HG02885 (cell line): ENCODE results near the gene CAPS.
"Not testable (repeated sequence)": the region's sequence is repeated elsewhere in the genome, so short reads cannot be mapped to it uniquely, and the experiment has no call there.

Experiments used
- ATAC-seq: cut with Tn5 transposase; IDR thresholded peaks from one replicate; pipeline ENCODE4 v1.9.1; 2021; ENCODE audit warnings: mild to moderate bottlenecking; ENCODE audit not compliant: unreplicated experiment, poor library complexity

CAPS gene

DNA sequence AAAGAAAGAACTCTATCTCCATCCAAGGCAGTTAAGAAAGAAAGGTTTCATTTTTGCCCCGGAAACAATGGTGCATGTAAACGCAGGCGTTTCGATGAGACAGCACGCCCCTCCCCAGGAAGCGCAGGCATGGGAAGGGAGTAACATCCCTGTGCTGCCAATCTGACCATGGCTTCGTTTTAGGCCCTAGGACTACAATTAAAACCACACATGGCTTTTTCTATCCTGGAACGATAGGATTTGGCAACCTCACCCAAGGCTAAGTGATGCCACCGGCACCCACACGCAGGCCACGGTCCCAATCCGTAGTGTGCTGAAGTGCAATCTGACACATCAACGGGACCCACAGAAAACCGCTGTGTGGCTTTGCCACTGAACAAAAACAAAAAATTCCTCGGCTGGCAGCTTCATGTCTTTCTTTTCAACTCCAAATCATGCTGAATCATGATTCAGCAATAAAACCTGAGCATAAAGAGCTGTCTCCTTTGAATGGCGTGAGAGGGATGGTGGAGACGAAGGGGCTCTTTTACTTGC is 39.7 kb downstream of the CAPS start:
- ATAC-seq, result no peak

DNA sequence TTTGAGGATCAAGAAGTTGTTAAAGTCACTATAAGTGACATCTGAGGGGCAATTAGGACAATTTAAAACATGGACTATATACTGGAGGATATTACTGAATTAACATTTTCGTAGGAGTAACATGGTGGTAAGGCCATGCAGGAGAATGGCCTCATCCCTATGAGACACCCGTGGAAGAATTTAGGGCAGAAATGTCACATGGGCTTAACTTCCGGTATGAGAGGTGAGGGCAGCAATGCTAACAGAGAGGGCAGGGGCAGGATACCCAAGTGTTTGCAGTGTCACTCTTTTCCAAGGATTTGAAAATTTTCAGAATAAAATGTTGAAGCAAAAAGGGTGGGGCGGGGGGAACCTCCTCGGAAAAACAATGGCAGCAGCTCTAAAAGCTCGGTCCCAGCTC is 40.2 kb downstream of the CAPS start:
- ATAC-seq, result no peak

DNA sequence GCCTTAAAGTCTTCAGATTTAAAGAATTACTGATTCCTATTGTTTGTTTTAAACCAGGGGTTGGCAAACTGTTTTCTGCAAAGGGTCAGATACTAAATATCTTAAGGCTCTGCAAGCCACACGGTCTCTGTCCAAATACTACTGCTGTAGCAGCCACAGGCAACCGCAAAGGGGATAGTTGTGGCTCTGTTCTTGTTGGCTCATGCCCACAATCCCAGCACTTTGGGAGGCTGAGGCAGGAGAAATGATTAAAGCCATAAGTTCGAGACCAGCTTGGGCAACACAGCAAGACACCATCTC is 41.5 kb downstream of the CAPS start:
- ATAC-seq, result no peak

DNA sequence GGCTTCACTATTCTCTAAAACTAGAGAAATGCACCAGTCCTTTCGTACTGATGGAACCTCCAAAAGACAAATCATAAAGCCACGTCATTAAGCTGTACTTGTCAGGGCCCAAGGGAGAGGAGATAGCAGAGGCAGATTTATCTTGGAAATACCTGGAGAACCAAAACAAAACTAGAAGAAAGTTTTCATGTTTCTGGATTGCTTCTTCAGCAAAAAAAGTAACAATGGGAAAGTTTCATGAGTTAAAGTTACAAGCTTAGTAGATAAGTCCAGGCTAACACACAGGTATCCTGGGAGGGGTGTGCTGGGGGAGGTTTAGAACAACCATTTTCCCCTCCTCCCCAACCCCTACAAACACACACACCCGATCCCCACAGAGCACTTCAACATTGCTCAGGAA is 42.3 kb downstream of the CAPS start:
- ATAC-seq, result no peak

DNA sequence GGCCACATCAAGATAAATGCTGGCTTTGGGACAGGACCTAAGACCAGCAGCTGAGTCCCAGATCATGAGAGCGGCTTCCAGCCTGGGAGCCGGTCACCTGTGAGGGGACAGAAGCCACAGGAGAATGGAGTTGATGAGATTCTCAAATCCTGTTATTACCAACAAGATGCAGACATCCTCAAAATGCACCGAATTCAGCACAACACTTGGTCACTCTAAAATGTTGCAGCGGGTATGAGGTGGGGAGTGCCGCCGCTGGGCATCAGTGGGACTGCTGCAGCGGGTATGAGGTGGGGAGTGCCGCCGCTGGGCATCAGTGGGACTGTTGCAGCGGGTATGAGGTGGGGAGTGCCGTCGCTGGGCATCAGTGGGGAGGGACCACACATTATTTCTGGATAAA is 42.7 kb downstream of the CAPS start:
- no peak for ATAC-seq

DNA sequence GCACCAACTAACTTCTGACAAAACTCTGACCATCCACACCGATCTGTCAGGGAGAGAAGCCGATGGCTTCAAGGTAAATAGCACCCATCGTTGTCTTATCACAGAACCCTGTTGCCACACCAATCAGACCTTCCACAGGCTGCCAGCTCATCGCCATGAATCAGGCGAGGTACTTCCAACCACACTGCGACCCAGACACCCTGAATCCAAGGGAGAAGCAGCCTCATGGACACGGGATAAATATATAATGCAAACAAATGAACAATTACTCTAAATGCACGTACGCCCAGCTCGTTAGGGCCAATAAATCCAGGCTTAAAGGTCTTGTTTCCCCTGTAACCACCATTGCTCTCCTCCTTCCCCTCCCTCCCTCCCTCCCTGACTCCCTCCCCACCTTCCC is 43.1 kb downstream of the CAPS start:
- ATAC-seq, result no peak

DNA sequence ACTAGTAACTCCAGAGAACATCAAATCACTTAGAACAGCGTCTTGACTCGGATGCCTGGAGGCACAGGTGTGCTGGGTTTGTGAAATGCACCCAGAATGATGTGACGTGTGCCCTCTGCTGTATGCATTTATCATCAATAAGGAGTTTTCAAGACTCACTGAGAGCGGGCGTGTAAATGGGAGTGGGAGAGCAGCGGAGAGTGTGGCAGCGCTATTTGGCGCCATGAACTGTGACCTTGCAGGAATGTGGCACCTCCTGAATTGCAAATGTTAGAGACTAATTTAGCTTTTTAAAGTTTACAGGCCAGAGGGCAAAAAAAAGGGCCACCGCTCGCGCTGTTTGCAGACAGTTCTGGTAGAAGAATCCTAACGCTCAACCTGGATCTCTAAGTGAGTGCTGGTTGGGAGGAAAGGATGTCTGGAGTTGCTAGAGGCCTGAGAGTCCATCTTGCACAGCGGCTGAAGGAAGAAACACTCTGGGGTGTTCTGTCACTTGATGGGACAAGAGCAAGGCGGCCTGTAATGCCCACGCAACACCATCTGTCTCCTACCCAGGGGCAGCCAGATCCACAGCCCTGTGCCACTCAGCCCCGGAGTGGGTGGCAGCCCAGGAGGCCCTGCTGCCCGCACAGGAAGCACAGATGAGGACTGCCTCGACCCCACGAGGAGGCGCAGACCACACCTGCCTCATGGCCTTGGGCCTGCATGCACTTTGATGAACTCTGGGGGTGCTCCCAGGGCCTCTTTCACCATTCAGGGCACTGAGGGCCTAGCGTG is 44.2 kb downstream of the CAPS start:
- ATAC-seq, result no peak

DNA sequence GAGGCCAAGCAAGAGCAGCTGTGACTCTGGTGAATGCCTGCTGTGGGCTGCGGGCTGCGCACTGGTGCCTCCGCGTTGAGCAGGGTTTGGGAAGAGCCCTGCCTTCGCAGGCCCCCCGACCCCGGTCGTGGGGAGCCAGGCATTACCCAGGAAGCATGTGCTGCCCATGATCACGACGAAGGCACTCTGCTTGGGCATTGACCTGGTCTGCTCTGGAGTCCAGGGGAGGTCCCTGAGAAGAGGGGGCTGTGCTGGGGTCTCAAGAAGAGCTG is 44.7 kb downstream of the CAPS start:
- no peak for ATAC-seq

DNA sequence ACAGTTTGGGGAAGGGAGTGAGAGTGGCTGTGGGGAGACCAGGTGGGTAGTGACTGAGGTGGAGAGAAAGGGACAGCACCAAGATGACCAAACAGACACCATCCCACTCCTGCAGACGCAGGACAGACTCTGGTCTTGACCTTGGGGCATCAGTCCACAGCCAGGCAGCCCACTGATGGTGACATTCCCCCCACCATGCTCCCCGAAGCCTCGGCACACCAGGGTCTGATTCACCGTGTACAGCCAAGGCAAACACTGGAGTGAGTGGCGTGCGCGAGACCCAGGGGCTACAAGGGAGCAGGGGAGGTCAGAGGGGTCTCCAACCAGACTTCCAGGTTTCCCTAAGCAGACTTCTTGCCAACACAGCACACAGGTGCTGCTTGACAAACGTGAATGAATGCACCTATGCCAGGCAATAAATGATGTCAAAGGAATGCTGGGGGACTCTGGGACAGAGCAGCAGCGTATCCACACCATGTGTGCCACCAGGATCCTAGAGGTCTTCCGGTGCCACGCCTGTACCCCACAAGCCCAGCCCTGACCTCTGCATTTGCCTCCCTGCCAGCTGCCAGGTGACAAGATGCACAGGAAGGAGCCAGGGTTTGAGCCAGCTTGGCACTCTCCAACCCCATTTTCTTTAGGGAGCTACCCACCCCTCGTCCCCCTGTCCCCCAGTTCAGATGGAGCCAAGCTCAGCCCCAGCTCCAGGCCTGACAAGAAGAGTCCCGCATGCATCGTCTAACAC is 45.4 kb downstream of the CAPS start:
- ATAC-seq, result no peak

DNA sequence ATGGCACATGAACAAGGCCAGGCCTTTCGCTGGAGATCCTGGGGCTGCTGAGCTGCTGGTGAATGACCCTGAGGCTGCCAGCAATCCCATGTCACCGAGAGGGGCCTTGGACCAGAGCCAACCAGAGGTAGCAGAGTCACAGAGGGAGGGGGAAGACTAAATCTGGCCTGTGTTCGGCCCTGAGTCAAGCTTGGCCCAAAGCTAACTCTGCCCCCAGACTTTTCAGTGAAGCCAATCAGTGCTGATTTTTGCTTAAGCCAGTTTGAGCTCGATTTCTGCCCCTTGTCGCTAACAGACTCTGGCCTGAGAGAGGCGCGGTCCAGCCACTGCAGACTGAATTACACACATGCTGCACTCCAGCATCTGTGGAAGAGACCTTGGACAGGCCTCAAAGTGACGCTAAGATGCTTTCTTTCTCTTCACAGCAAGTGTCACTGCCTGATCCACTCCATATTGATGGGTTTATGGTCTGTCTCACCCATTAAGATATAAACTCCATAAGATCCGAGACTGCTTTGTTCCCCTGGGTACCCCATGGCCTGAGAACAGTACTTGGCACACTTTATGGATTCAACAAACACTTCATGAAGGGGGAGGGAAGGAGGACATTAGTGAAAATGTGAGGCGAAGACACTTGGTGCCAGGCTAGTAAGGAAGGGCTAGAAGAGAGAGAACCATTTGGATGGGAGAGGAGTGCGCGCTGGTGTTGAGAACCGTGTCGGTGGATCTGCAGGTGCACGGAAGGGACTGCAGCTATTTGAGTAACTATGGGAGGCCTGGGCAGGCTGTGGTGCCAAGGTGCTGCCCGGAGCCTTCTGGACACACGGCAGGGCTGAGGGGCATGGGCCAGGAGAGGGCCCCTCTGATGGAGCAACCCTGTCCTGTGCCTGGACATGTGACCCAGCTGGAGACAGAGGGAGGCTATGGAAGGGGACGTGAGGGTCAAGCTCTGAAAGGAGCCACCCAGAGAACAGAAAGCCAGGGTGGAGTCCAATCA is 46.2 kb downstream of the CAPS start:
- ATAC-seq, result no peak

DNA sequence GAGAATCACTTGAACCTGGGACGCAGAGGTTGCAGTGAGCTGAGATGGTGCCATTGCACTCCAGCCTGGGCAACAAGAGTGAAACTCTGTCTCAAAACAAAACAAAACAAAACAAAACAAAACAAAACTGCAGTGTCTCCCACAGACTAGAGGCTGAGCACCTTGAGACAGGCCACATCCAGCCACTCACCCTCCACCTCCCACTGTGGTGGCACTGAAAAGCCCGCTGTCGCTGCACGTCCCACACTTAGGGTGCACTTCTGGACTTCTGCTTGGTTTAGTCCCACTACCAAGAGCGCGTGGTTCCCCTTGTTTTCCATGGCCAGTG is 47.6 kb downstream of the CAPS start:
- not testable (repeated sequence) for ATAC-seq

DNA sequence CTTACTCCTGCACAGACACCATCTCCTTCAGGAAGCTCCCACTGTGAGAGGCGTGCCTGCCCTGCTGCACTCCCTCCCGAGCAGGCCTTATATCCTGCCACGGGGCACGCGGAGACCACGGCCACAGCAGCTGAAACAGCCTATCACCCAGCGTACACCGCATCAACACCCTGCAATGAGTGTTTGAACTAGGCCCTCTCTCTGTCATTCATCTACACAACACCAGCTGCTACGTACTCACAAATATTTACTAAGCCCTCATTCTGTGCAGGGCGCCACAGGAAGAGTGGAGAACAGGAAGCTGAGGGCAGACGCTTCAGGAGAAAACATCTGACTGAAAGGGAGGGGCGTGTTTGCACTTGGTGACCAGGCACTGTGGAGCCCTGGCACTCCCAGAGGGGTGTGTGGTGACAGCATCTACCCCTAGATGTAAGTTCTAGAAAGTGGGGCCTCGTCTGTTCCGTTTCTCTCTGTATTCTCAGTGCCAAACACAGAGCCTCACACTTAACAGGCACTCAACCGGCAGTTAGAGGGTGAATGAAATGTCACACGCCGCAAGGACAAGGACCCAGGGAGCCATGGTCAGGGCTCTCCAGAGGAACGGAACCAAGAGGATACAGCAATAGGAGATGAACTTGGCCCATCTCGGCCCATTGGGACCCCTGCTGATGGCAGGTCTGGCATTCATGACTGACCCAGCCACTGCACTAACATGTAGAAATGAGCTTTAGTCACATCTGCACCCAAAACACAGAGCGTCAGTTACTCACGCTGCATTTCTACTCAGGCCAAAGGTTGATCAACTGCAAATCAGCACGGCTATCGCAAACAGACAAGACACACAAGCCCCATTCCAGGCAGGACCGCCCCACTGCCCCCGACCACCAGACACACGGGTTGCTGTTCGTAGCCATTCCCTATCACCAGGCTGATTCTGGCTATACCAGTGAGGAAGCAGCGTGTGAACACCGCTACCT is 48.2 kb downstream of the CAPS start:
- no peak for ATAC-seq

DNA sequence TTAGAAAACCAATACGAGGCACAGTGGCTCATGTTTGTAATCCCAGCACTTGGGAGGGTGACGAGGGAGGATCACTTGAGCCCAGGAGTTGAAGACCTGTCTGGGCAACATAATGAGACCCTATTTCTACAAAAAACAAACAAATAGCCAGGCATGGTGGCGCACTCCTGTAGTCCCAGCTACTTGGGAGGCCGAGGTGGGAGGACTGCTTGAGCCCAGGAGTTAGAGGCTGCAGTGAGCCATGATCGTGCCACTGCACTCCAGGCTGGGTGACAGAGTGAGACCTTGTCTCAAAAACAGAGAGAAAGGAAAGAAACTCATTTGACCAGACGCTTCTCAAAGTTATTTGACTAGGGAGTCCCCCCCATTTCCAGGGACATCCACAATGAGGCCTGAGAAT is 49.2 kb downstream of the CAPS start:
- not testable (repeated sequence) for ATAC-seq

DNA sequence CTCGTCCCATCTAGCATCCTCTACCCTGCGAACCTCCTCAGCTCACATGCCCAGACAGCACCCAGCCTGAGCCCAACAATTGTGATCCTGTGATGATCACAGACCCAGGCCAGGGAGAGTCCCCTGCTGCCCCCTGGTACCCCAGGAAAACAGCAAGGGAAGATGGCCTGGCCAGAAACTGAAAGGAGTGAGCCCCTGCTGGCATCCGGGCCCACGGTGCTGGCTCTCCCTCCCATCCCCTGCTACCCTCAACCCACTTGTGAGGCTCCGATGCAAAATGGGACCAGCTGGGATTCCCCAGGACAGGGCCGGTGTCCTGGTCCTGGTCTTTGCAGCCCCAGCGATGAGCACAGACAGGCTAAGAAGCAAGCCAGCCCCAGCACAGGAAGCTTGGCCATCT is 49.8 kb downstream of the CAPS start:
- ATAC-seq, result no peak

DNA sequence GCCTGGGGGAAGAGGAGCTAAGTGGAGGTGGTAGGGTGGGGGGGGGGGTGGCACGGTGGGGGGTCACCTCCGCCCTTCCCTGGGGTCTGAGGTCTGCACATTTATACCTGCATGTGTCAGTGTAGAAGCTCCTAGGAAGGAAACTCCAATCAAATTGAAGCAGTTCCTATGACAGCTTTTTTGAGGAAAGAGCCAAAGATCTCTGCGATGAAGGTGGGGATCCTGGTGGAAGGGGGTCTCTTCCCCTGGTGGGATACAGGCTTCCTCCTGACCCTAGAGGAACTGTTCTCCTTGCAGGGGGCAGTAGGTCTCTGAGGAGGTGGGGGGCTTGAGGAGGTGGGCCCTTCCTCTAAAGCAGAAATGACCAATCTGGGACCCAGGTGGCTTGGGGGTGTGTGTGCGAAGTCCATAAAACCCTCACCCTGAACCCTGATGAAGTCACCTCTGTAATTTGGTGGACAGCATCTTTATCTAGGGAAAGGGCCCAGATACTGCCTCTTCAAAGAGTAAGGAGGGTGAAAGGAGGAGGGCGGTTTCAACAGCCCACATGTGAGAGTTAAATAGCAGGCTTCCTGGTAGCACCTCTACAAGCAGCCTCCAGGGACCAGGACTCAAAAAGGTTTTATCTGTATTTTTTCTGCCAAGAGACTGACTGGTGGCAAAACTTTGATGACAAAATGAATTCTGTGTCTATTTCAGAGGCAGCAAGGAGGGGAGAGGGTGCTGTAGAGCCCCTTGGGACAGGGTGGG is 50.9 kb downstream of the CAPS start:
- ATAC-seq, result no peak
